ENCODE results near the gene OMP.

The OMP gene

GRCh38 chr11:77124488-77124887, 21.8 kb downstream of the OMP start:
- TF ChIP-seq CTCF (IDR thresholded peaks at IDR 0.05; ENCODE audit: borderline replicate concordance, insufficient read depth, low read depth, low read length): no peak
- H3K4me3 ChIP-seq (ENCODE audit: low read depth, low read length): no peak overlapping the region

GRCh38 chr11:77125191-77125590, 22.6 kb downstream of the OMP start:
- H3K4me3 ChIP-seq (ENCODE audit: low read depth, low read length): no peak overlapping the region
- TF ChIP-seq CTCF (IDR thresholded peaks at IDR 0.05; ENCODE audit: borderline replicate concordance, insufficient read depth, low read depth, low read length): no peak

GRCh38 chr11:77125695-77126094, 23.1 kb downstream of the OMP start:
- no peak overlapping the region for H3K4me3 ChIP-seq (ENCODE audit: low read depth, low read length)
- TF ChIP-seq CTCF (IDR thresholded peaks at IDR 0.05; ENCODE audit: borderline replicate concordance, insufficient read depth, low read depth, low read length): no peak

- no peak overlapping the region for H3K4me3 ChIP-seq (ENCODE audit: low read depth, low read length)
- no peak for TF ChIP-seq CTCF (IDR thresholded peaks at IDR 0.05; ENCODE audit: borderline replicate concordance, insufficient read depth, low read depth, low read length)
Observed at GRCh38 chr11:77126156-77126775, 23.6 kb downstream of the OMP start.

GRCh38 chr11:77126861-77127234, 24.2 kb downstream of the OMP start:
- H3K4me3 ChIP-seq (ENCODE audit: low read depth, low read length): no peak overlapping the region
- no peak for TF ChIP-seq CTCF (IDR thresholded peaks at IDR 0.05; ENCODE audit: borderline replicate concordance, insufficient read depth, low read depth, low read length)

- peak; percentile 99 for TF ChIP-seq CTCF (IDR thresholded peaks at IDR 0.05; ENCODE audit: borderline replicate concordance, insufficient read depth, low read depth, low read length)
- peak overlapping the region; percentile 17 for H3K4me3 ChIP-seq (ENCODE audit: low read depth, low read length)
Observed at GRCh38 chr11:77127235-77127911, 24.7 kb downstream of the OMP start.
